ENCODE data around the gene GALM.

GALM gene

GRCh38 chr2:38653715-38654527, 12.0 kb upstream of the GALM start:
- H3K9me2 ChIP-seq (ENCODE audit: low read depth, low read length) = no peaks in the 10 kb centered on the region
- H3K9me3 ChIP-seq (ENCODE audit: low read length) = no peaks in the 10 kb centered on the region
- H4K20me1 ChIP-seq (ENCODE audit: insufficient read depth, low read length) = no peaks in the 10 kb centered on the region
- no peak overlapping the region for H2AFZ ChIP-seq (ENCODE audit: low read length)
- no peaks in the 10 kb centered on the region for H3K36me3 ChIP-seq (ENCODE audit: insufficient read depth, low read length)
- TF ChIP-seq CTCF (IDR thresholded peaks at IDR 0.05; ENCODE audit: low read length) (no peak), EZH2 (IDR thresholded peaks at IDR 0.05; ENCODE audit: borderline replicate concordance, low read length) (no peak)
- no peaks in the 10 kb centered on the region for H3K4me1 ChIP-seq (ENCODE audit: insufficient read depth, low read length, severe bottlenecking)
- H3F3A ChIP-seq (ENCODE audit: insufficient read depth, low read length) = no peaks in the 10 kb centered on the region
- no peak overlapping the region for H3K9ac ChIP-seq (ENCODE audit: low read length)
- no peak overlapping the region for H3K4me2 ChIP-seq (ENCODE audit: low read length)
- 0 out of 2 replicates have a peak, but pooled peaks cover 6% of the 10 kb centered on the region for H3K27me3 ChIP-seq (ENCODE audit: insufficient read depth, low read length)
- H3K79me2 ChIP-seq (ENCODE audit: insufficient read depth, low read length) = no peaks in the 10 kb centered on the region
- H3K4me3 ChIP-seq (ENCODE audit: low read depth, low read length, poor library complexity, severe bottlenecking) = no peak overlapping the region
- no peak overlapping the region for H3K27ac ChIP-seq (ENCODE audit: low read depth, low read length, poor library complexity, severe bottlenecking)

- Histone ChIP-seq H3F3A (ENCODE audit: insufficient read depth, low read length) (no peaks in the 10 kb centered on the region), H3K27ac (ENCODE audit: low read depth, low read length, poor library complexity, severe bottlenecking) (no peak overlapping the region), H3K9me3 (ENCODE audit: low read length) (no peaks in the 10 kb centered on the region), H4K20me1 (ENCODE audit: insufficient read depth, low read length) (no peaks in the 10 kb centered on the region), H3K4me1 (ENCODE audit: insufficient read depth, low read length, severe bottlenecking) (no peaks in the 10 kb centered on the region), H3K9me2 (ENCODE audit: low read depth, low read length) (no peaks in the 10 kb centered on the region), H3K27me3 (ENCODE audit: insufficient read depth, low read length) (no peaks in the 10 kb centered on the region), H3K4me2 (ENCODE audit: low read length) (no peak overlapping the region), H3K36me3 (ENCODE audit: insufficient read depth, low read length) (no peaks in the 10 kb centered on the region), H3K9ac (ENCODE audit: low read length) (no peak overlapping the region), H2AFZ (ENCODE audit: low read length) (no peak overlapping the region), H3K4me3 (ENCODE audit: low read depth, low read length, poor library complexity, severe bottlenecking) (no peak overlapping the region), H3K79me2 (ENCODE audit: insufficient read depth, low read length) (no peaks in the 10 kb centered on the region)
- no peak for TF ChIP-seq EZH2 (IDR thresholded peaks at IDR 0.05; ENCODE audit: borderline replicate concordance, low read length)
Measured at GRCh38 chr2:38654528-38655381, 11.2 kb upstream of the GALM start.

- no peaks in the 10 kb centered on the region for H3K9me3 ChIP-seq (ENCODE audit: low read length)
- H3K9me2 ChIP-seq (ENCODE audit: low read depth, low read length) = no peaks in the 10 kb centered on the region
- no peak overlapping the region for H3K9ac ChIP-seq (ENCODE audit: low read length)
- no peak overlapping the region for H3K27ac ChIP-seq (ENCODE audit: low read depth, low read length, poor library complexity, severe bottlenecking)
- TF ChIP-seq EZH2 (IDR thresholded peaks at IDR 0.05; ENCODE audit: borderline replicate concordance, low read length) = no peak
- no peak for TF ChIP-seq CTCF (IDR thresholded peaks at IDR 0.05; ENCODE audit: low read length)
- no peaks in the 10 kb centered on the region for H3K27me3 ChIP-seq (ENCODE audit: insufficient read depth, low read length)
- H3K4me1 ChIP-seq (ENCODE audit: insufficient read depth, low read length, severe bottlenecking) = no peaks in the 10 kb centered on the region
- no peak overlapping the region for H3K4me3 ChIP-seq (ENCODE audit: low read depth, low read length, poor library complexity, severe bottlenecking)
- no peaks in the 10 kb centered on the region for H3K36me3 ChIP-seq (ENCODE audit: insufficient read depth, low read length)
- no peaks in the 10 kb centered on the region for H4K20me1 ChIP-seq (ENCODE audit: insufficient read depth, low read length)
- no peaks in the 10 kb centered on the region for H3F3A ChIP-seq (ENCODE audit: insufficient read depth, low read length)
- no peak overlapping the region for H2AFZ ChIP-seq (ENCODE audit: low read length)
- H3K4me2 ChIP-seq (ENCODE audit: low read length) = no peak overlapping the region
- no peaks in the 10 kb centered on the region for H3K79me2 ChIP-seq (ENCODE audit: insufficient read depth, low read length)
Measured at GRCh38 chr2:38655441-38655840, 10.5 kb upstream of the GALM start.
